ENCODE results near the gene TBC1D10A. TPM values are rescaled to one million over a fixed set of nuclear protein-coding genes. Genes with fewer than 3 reads are reported as not detected.

Gene TBC1D10A
- total RNA-seq, 1 donor from 2014 or later, result 32.7 TPM

DNA sequence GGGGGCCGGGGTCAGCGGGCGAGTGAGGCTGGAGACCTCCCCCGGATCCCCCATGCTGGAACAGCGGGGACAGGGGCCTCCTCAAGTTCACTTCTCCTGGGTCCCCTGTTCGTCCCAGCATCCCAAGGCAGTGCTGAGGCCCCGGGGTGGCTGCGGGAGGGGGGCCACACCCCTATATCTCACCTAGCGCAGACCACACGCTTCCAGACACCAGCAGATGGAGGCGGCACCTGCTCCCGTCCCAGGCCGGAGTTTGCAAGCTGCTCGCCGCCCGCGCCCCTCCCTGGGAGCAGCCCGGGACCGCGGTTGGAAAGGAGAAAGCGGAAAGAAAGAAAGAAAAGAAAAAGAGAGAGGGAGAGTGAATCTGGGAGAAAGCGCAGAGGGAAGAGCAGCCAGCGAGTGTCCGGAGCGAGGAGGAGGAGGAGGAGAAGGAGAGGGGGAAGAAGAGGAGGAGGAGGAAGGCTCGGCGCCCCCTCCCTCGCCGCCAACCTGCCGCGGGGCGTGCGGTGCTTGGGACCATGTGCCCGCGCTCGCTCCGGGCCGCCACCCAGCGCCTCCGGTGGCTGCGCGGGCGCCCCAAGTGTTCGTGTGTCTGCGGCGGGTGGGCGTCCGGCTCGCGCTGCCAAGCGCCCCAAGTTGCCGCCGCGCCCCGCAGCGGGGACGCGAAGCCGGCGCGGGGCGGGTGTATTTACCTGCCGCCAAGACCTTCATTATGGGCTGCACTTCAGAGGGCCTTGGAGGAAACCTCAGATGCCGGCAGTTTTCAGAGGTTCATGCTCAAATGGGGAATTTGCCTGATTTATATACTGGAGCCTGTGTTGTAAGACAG is 80.5 kb downstream of the TBC1D10A start, which contains the start of gene LIF:
Gene LIF (minus strand): TSS at position 775 of the 829 bp plus-strand sequence. CDS start 64 bp downstream, at position 711.
- H3K36me3 Mint-ChIP-seq (ENCODE audit: low read depth, unreplicated experiment), result peaks cover 19% of the 10 kb centered on the region
- Histone ChIP-seq H3K4me2 (ENCODE audit: low read length) (peak within 1 kb of the TSS; percentile 100), H4K20me1 (ENCODE audit: insufficient read depth, low read length) (peaks cover 20% of the 10 kb centered on the region), H3K9me3 (ENCODE audit: insufficient read depth, low read depth, low read length) (no peaks in the 10 kb centered on the region), H3K36me3 (ENCODE audit: insufficient read depth, low read length) (peaks cover 20% of the 10 kb centered on the region), H3K27me3 (ENCODE audit: insufficient read depth, low read length) (no peaks in the 10 kb centered on the region), H3K79me2 (ENCODE audit: insufficient read depth, low read length) (peaks cover 72% of the 10 kb centered on the region), H3K27ac (ENCODE audit: low read depth, low read length) (peak within 1 kb of the TSS; percentile 92), H3K4me3 (ENCODE audit: insufficient read depth, low read depth, low read length) (peak within 1 kb of the TSS; percentile 86), H2AFZ (ENCODE audit: low read depth, low read length) (no peak within 1 kb of the TSS), H3K4me1 (ENCODE audit: insufficient read depth, low read length) (peaks cover 84% of the 10 kb centered on the region), H3K9ac (ENCODE audit: low read length) (peak within 1 kb of the TSS; percentile 100)
- H3K4me1 Mint-ChIP-seq (ENCODE audit: low read depth, unreplicated experiment), result peaks cover 48% of the 10 kb centered on the region
- H3K27me3 Mint-ChIP-seq (ENCODE audit: low read depth, unreplicated experiment), result no peaks in the 10 kb centered on the region
- peaks cover 2% of the 10 kb centered on the region for H3K9me3 Mint-ChIP-seq (ENCODE audit: unreplicated experiment)
- TF ChIP-seq CTCF (IDR thresholded peaks at IDR 0.05; ENCODE audit: insufficient read depth, low read depth, low read length), result no peak
- no peak for TF ChIP-seq EZH2 (IDR thresholded peaks at IDR 0.05; ENCODE audit: insufficient read depth, low read length)
- H3K4me3 Mint-ChIP-seq (ENCODE audit: unreplicated experiment), result peak within 1 kb of the TSS; percentile 97
- no peak for FAIRE-seq
- no peak for DNase-seq (ENCODE audit: low read depth)
- peak within 1 kb of the TSS; percentile 94 for H3K27ac Mint-ChIP-seq (ENCODE audit: unreplicated experiment)

DNA sequence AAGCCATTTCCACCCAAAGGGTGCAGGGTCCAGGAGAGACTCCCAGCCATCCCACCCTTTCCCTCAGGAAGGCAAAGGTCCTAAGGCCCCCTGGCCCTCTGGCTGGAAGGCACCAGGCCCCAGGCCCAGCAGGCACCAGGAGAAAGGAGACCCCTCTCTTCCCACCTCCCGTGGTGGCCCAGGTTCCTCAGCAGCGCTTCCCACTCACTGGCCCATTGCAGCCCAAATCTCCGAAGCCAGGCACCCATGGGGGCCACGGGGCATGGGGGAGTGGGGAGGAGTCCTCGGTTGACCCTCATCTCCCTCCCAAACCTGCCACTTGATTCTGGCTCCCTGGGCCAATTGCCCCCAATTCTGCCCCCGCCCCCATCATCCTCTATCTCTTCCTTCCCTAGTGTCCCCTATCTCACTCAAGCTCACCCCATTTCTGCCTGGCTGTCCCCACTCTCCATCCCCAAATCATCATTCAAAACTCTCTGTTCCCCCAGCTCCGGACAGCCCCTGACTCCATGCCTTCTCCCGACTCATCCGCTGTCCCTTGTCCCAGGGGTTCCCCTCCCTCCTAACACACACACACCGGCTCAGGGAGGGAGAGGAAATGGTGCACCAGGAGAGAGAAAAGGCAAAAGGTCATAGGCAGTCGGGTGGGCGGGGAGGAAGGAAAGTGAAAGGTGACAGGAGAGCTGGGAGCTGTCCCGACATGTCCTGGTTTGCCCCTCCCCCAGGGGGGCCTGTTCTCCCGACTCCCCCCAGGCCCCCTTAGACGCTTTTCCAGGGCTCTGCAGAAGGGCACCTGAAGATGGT is 81.4 kb downstream of the TBC1D10A start:
- peaks cover 23% of the 10 kb centered on the region for H3K36me3 Mint-ChIP-seq (ENCODE audit: low read depth, unreplicated experiment)
- peaks cover 2% of the 10 kb centered on the region for H3K9me3 Mint-ChIP-seq (ENCODE audit: unreplicated experiment)
- peaks cover 23% of the 10 kb centered on the region for H4K20me1 ChIP-seq (ENCODE audit: insufficient read depth, low read length)
- TF ChIP-seq EZH2 (IDR thresholded peaks at IDR 0.05; ENCODE audit: insufficient read depth, low read length), result no peak
- no peak for TF ChIP-seq CTCF (IDR thresholded peaks at IDR 0.05; ENCODE audit: insufficient read depth, low read depth, low read length)
- FAIRE-seq, result no peak
- H3K4me3 ChIP-seq (ENCODE audit: insufficient read depth, low read depth, low read length), result peak overlapping the region; percentile 86
- peak overlapping the region; percentile 97 for H3K4me3 Mint-ChIP-seq (ENCODE audit: unreplicated experiment)
- peak overlapping the region; percentile 92 for H3K27ac ChIP-seq (ENCODE audit: low read depth, low read length)
- peak overlapping the region; percentile 100 for H3K4me2 ChIP-seq (ENCODE audit: low read length)
- H3K36me3 ChIP-seq (ENCODE audit: insufficient read depth, low read length), result peaks cover 20% of the 10 kb centered on the region
- H3K27me3 ChIP-seq (ENCODE audit: insufficient read depth, low read length), result no peaks in the 10 kb centered on the region
- peak overlapping the region; percentile 94 for H3K27ac Mint-ChIP-seq (ENCODE audit: unreplicated experiment)
- peaks cover 51% of the 10 kb centered on the region for H3K4me1 Mint-ChIP-seq (ENCODE audit: low read depth, unreplicated experiment)
- no peaks in the 10 kb centered on the region for H3K27me3 Mint-ChIP-seq (ENCODE audit: low read depth, unreplicated experiment)
- peaks cover 74% of the 10 kb centered on the region for H3K79me2 ChIP-seq (ENCODE audit: insufficient read depth, low read length)
- peaks cover 86% of the 10 kb centered on the region for H3K4me1 ChIP-seq (ENCODE audit: insufficient read depth, low read length)
- no peak for DNase-seq (ENCODE audit: low read depth)
- no peaks in the 10 kb centered on the region for H3K9me3 ChIP-seq (ENCODE audit: insufficient read depth, low read depth, low read length)
- peak overlapping the region; percentile 100 for H3K9ac ChIP-seq (ENCODE audit: low read length)
- no peak overlapping the region for H2AFZ ChIP-seq (ENCODE audit: low read depth, low read length)

Data from astrocyte (in vitro differentiated cells and primary cell).